OCI-LY7 (cell line): ENCODE measurements around the gene LRIF1.

ENCODE experiments used
- CTCF ChIP-seq: fragments of 200-600 bp; sonication (generic); conservative IDR thresholded peaks from 2 replicates; pipeline ENCODE4 v1.5.1; 2014; ENCODE audit warnings: mild to moderate bottlenecking, antibody characterized with exemption, low read length, moderate library complexity, mixed read lengths
- EZH2phosphoT487 ChIP-seq: fragments of 200-600 bp; sonication (generic); IDR thresholded peaks from 2 replicates; pipeline ENCODE4 v1.6.1; 2018; ENCODE audit warnings: low read depth, borderline replicate concordance, mild to moderate bottlenecking, mixed run types, antibody characterized with exemption, low read length, moderate library complexity, mixed read lengths

GRCh38 chr1:110982320-110982719 is 18.6 kb upstream of the LRIF1 start:
- TF ChIP-seq CTCF (no peak), EZH2phosphoT487 (no peak)
